ENCODE measurements around the gene HOXD9. TPM values are rescaled to one million over a fixed set of nuclear protein-coding genes. Genes with fewer than 3 reads are reported as not detected.

Gene HOXD9
- total and polyA plus RNA-seq, 4 experiments from 2014 or later = not detected

DNA sequence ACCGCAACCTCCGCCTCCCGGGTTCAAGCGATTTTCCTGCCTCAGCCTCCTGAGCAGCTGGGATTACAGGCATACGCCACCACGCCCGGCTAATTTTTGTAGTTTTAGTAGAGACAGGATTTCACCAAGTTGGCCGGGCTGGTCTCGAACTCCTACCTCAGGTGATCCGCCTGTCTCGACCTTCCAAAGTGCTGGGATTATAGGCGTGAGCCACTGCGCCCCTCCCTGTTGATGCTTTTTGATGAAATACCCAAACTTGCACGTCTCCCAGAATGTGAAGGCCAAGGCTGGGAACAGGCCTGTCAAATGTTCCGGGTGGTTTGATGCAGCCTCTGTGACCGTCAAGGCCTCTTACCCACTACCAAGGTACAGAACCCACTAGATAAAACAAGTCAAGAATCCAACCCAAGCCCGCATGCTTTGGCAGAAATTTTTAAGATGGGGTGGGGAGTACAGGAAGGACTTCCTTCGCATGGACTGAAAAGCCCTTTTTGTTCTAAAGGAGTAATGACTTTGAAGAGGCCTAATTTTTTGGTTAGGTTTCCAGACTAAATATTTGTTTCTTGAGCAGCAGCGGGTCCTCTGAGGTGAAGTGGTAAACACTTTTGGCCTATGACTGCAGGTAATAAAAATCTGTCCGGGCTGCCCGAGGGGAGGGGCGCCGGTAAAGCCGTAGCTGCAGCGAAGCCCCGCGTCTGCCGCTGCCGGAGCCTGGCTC lies 35.0 kb upstream of the HOXD9 start:
- Mint-ChIP-seq H3K27ac (peak overlapping the region in 5 of 7 donors; percentile 29 to 91 (median 57)), H3K36me3 (peaks cover 7 to 9% of the 10 kb centered on the region in 2 donors), H3K4me1 (peaks cover 6 to 61% (median 16%) of the 10 kb centered on the region in 4 donors), H3K4me3 (peak overlapping the region in 6 of 8 donors; percentile 44 to 79 (median 68)), H3K9me3 (peaks cover 0 to 64% (median 50%) of the 10 kb centered on the region in 8 donors), H3K27me3 (peaks cover 74 to 81% of the 10 kb centered on the region in 2 donors)
- Histone ChIP-seq H3K36me3 (ENCODE audit: insufficient read depth, low read length) (no peaks in the 10 kb centered on the region), H3K9me3 (ENCODE audit: control insufficient read depth in 1 of 2, low read length in 2 of 2) (no peaks in the 10 kb centered on the region), H3K4me3 (ENCODE audit: low read length in 2 of 2) (no peak overlapping the region), H3K27me3 (ENCODE audit: insufficient read depth, low read length) (peaks cover 93% of the 10 kb centered on the region), H3K27ac (ENCODE audit: low read depth, low read length) (no peak overlapping the region), H3K4me1 (ENCODE audit: insufficient read depth, low read length) (peaks cover 9% of the 10 kb centered on the region)
- intact Hi-C loops (cut with micrococcal nuclease) = loop anchor here (1.0 to 2.0 kb wide), 2 partner anchors 9 to 397 kb away; no protein-coding TSS in a partner anchor
- no peak for DNase-seq
- ChIA-PET CTCF (ENCODE audit: partially characterized antibody) (no interaction called here), POLR2A (ENCODE audit: partially characterized antibody) (no interaction called here)

DNA sequence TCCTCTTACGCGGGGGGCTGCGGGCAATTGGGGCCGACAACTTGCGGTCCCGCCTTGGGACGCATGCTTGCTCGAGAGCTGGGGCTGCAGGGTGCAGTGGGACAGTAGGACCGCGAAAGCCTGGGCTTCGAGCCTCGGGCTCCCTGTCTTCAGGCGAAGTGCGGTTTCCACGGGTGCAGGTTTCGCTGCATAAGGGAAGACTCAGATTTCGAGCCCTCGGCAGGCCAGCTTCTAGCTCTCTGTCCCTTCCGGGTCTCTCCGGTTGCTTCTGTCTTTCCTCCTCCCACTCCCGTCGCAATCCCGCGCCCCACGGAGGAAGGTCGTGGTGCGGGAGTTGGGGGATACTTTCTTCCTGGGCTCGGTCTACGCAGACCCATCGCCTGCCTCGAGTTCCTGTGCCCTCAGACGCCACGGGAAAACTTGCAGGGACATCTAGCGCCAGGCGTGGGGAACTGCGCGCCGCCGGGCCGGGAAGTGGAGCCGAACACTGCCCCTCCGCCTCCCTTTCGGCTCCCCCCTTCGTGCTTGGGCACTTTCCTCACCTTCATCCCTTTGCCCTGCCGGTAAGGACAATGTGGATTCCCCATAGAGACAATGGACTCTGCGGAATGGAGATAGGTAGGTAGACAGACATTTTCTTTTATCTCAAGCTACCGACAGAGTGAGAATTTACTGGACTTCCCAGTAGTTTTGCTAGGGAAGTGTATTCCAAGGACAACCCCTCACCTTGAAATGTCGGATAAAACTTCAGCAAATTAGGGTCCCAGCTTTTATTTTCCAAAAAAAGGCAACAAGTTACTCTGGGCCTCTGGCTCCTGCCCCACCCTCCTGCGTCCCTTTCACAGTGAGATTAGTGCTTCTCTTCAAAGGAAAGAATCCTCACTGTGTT lies 34.2 kb upstream of the HOXD9 start:
- no peaks in the 10 kb centered on the region for H3K36me3 ChIP-seq (ENCODE audit: insufficient read depth, low read length)
- no peak overlapping the region for H3K27ac ChIP-seq (ENCODE audit: low read depth, low read length)
- ChIA-PET CTCF (ENCODE audit: partially characterized antibody) (interaction anchor here (1.4 to 1.8 kb wide), 2 partner anchors 9 to 398 kb away, joined by 5 to 6 read pairs; no protein-coding TSS in a partner anchor), POLR2A (ENCODE audit: partially characterized antibody) (interaction anchor here (0.7 kb wide), 1 partner anchor 11 kb away, joined by 3 read pairs; the partner anchor contains the start of gene HOXD12)
- no peaks in the 10 kb centered on the region for H3K9me3 ChIP-seq (ENCODE audit: control insufficient read depth in 1 of 2, low read length in 2 of 2)
- peak overlapping the region in 1 of 2 donors; percentile 22 for H3K4me3 ChIP-seq (ENCODE audit: low read length in 2 of 2)
- peaks cover 88% of the 10 kb centered on the region for H3K27me3 ChIP-seq (ENCODE audit: insufficient read depth, low read length)
- Mint-ChIP-seq H3K27me3 (peaks cover 68 to 76% of the 10 kb centered on the region in 2 donors), H3K36me3 (peaks cover 7 to 9% of the 10 kb centered on the region in 2 donors), H3K9me3 (peaks cover 0 to 60% (median 47%) of the 10 kb centered on the region in 8 donors), H3K4me1 (peaks cover 8 to 64% (median 18%) of the 10 kb centered on the region in 4 donors), H3K27ac (peak overlapping the region in 5 of 7 donors; percentile 17 to 91 (median 57)), H3K4me3 (peak overlapping the region; percentile 44 to 79 (median 67))
- H3K4me1 ChIP-seq (ENCODE audit: insufficient read depth, low read length) = peaks cover 11% of the 10 kb centered on the region
- intact Hi-C loops (cut with micrococcal nuclease) = loop anchor here (1.0 to 2.0 kb wide), 2 partner anchors 8 to 397 kb away; no protein-coding TSS in a partner anchor
- no peak for DNase-seq

DNA sequence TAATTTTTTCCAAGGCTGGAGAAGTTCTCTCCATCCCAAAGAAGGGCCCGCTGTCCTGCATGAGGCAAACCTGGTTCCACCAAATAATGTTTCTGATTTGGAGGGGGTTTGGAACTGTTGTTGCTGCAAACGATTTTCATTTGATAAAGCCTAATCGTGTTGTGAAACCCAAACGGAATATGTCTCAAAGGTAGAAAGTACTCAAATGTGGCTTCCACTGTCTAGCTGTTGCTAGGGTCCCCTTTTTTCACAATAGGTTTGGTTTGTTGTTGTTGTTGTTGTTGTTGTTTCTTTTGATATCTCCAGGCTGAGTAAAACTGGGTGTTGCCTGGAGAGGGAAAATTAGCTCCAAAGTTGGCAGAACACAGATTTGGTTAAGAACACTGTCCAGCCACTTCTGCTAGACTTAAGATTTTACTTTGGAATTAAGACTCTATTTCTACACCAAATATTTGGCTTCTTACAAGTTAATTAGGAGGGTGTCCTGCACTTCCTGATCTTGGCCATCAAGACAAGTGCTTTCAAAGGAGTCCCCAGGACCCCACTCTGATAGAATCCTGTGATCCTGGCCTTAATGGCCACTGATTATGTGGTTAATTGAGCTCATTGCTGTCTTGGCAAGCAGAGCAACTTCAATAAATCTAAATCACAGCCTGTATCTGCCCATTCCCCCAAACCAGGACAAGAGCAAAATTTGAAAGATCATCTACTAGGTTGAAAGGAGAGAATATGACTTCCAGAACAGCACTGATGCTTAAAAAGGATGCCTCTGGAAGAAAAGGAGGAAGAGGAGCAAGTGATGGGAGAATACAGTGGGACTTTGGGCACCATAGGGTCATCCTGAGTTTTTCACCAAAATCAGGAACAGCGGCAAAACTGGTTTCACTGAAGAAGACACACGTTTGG lies 33.3 kb upstream of the HOXD9 start:
- peak overlapping the region in 2 of 8 donors; percentile 4 to 13 for H3K4me3 Mint-ChIP-seq
- H3K4me1 ChIP-seq (ENCODE audit: insufficient read depth, low read length) = peaks cover 16% of the 10 kb centered on the region
- CTCF ChIA-PET (ENCODE audit: partially characterized antibody) = interaction anchor here (0.5 to 1.8 kb wide), 3 partner anchors 8 to 583 kb away, joined by 3 to 6 read pairs (median 5); no protein-coding TSS in a partner anchor
- H3K27me3 ChIP-seq (ENCODE audit: insufficient read depth, low read length) = peaks cover 88% of the 10 kb centered on the region
- H3K9me3 Mint-ChIP-seq = peaks cover 0 to 60% (median 43%) of the 10 kb centered on the region in 8 donors
- DNase-seq = no peak
- peaks cover 7 to 9% of the 10 kb centered on the region in 2 donors for H3K36me3 Mint-ChIP-seq
- H3K36me3 ChIP-seq (ENCODE audit: insufficient read depth, low read length) = no peaks in the 10 kb centered on the region
- POLR2A ChIA-PET (ENCODE audit: partially characterized antibody) = interaction anchor here (0.7 kb wide), 1 partner anchor 10 kb away, joined by 3 read pairs; the partner anchor contains the start of gene HOXD12
- H3K4me3 ChIP-seq (ENCODE audit: low read length in 2 of 2) = no peak overlapping the region
- no peak overlapping the region for H3K27ac ChIP-seq (ENCODE audit: low read depth, low read length)
- peak overlapping the region in 2 of 7 donors; percentile 46 to 57 for H3K27ac Mint-ChIP-seq
- peaks cover 68 to 76% of the 10 kb centered on the region in 2 donors for H3K27me3 Mint-ChIP-seq
- H3K4me1 Mint-ChIP-seq = peaks cover 8 to 67% (median 23%) of the 10 kb centered on the region in 4 donors
- no peaks in the 10 kb centered on the region for H3K9me3 ChIP-seq (ENCODE audit: control insufficient read depth in 1 of 2, low read length in 2 of 2)
- intact Hi-C loops (cut with micrococcal nuclease) = loop anchor here (1.0 to 2.0 kb wide), 2 partner anchors 7 to 398 kb away; no protein-coding TSS in a partner anchor

DNA sequence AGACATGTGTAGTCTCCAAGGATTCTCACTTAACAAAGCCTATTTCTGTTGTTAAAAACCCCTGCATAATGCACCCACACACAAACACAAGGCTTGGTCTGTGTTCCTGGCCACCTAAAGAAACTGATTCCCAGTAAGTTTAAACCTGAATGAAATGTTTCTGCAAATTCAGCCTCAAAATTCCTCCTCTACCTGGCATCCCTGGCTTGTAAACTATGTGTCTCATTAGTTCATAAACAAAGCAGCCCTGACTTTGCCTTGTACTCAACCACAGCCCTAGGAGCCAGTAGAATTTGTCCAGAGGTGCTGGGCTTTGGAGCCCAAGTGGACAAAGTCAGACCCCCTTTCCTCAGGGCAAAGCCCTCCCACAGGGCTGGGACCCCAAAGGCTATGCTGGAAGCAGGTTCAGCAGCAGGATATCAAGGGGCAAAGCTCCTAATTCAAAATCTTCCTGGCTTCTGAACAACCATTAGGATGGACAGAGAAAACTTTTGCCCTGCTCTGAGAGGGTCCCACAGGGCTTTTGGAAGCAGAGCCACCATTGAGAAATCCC lies 32.6 kb upstream of the HOXD9 start:
- H3K27ac ChIP-seq (ENCODE audit: low read depth, low read length) = no peak overlapping the region
- H3K27me3 ChIP-seq (ENCODE audit: insufficient read depth, low read length) = peaks cover 89% of the 10 kb centered on the region
- no peak for DNase-seq
- H3K9me3 Mint-ChIP-seq = peaks cover 0 to 60% (median 39%) of the 10 kb centered on the region in 8 donors
- H3K9me3 ChIP-seq (ENCODE audit: control insufficient read depth in 1 of 2, low read length in 2 of 2) = no peaks in the 10 kb centered on the region
- no peaks in the 10 kb centered on the region for H3K36me3 ChIP-seq (ENCODE audit: insufficient read depth, low read length)
- intact Hi-C loops (cut with micrococcal nuclease) = loop anchor here (2.0 to 5.0 kb wide), 2 partner anchors 399 to 1753 kb away; no protein-coding TSS in a partner anchor
- H3K27ac Mint-ChIP-seq = peak overlapping the region in 1 of 7 donors; percentile 57
- H3K4me3 Mint-ChIP-seq = no peak overlapping the region
- peaks cover 7 to 10% of the 10 kb centered on the region in 2 donors for H3K36me3 Mint-ChIP-seq
- H3K4me1 ChIP-seq (ENCODE audit: insufficient read depth, low read length) = peaks cover 16% of the 10 kb centered on the region
- ChIA-PET POLR2A (ENCODE audit: partially characterized antibody) (no interaction called here), CTCF (ENCODE audit: partially characterized antibody) (interaction anchor here (1.4 to 1.8 kb wide), 2 partner anchors 8 to 399 kb away, joined by 5 to 6 read pairs; no protein-coding TSS in a partner anchor)
- H3K4me1 Mint-ChIP-seq = peaks cover 8 to 63% (median 23%) of the 10 kb centered on the region in 4 donors
- H3K27me3 Mint-ChIP-seq = peaks cover 70 to 78% of the 10 kb centered on the region in 2 donors
- H3K4me3 ChIP-seq (ENCODE audit: low read length in 2 of 2) = no peak overlapping the region

DNA sequence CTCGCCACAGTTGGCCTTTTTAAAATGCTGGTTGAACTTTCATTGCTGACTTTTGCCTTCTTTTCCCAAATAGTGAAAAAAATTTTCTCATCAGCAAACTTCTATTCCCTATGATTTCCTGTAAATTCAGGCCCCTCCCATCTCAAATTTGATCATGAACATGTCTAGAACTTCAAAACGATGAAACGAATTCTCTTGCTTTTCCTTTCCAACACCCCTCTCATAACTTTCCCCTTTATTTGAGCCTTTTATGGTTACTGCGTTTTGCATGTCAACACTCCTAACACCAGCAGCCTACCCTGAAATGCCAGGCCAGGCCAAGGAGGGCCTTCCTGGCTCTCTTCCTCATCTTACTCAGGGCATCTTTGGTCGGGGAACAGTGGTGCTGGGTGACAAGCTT lies 31.7 kb upstream of the HOXD9 start:
- DNase-seq = no peak
- Mint-ChIP-seq H3K9me3 (peaks cover 0 to 58% (median 42%) of the 10 kb centered on the region in 8 donors), H3K36me3 (peaks cover 7 to 8% of the 10 kb centered on the region in 2 donors), H3K4me1 (peaks cover 8 to 56% (median 23%) of the 10 kb centered on the region in 4 donors), H3K27ac (peak overlapping the region in 3 of 7 donors; percentile 24 to 74 (median 66)), H3K4me3 (peak overlapping the region in 1 of 8 donors; percentile 70), H3K27me3 (peaks cover 76 to 81% of the 10 kb centered on the region in 2 donors)
- Histone ChIP-seq H3K9me3 (ENCODE audit: control insufficient read depth in 1 of 2, low read length in 2 of 2) (no peaks in the 10 kb centered on the region), H3K27ac (ENCODE audit: low read depth, low read length) (no peak overlapping the region), H3K4me1 (ENCODE audit: insufficient read depth, low read length) (peaks cover 16% of the 10 kb centered on the region), H3K36me3 (ENCODE audit: insufficient read depth, low read length) (no peaks in the 10 kb centered on the region), H3K4me3 (ENCODE audit: low read length in 2 of 2) (no peak overlapping the region), H3K27me3 (ENCODE audit: insufficient read depth, low read length) (peaks cover 89% of the 10 kb centered on the region)
- ChIA-PET CTCF (ENCODE audit: partially characterized antibody) (no interaction called here), POLR2A (ENCODE audit: partially characterized antibody) (no interaction called here)
- intact Hi-C loops (cut with micrococcal nuclease) = loop anchor here (5.0 kb wide), 1 partner anchor 1754 kb away; no protein-coding TSS in a partner anchor
